GM12878 (cell line): ENCODE data around the gene FEM1B. TPM values are rescaled to one million over a fixed set of nuclear protein-coding genes. Genes with fewer than 3 reads are reported as not detected.

Source experiments
- ATAC-seq: fragments of 200-7000 bp; cut with Tn5 transposase; 3 replicates; pipeline ENCODE4 v1.9.1; 2020; ENCODE audit warnings: mild to moderate bottlenecking, moderate library complexity
- BruUV-seq: library from RNA; stranded (reverse); fragments of 400-500 nt; replicated peaks from 2 replicates; lab custom pipeline; 2021; lab: Mats Ljungman, UMichigan
- CTCF ChIA-PET: fragments of 300-600 bp; sonication (Branson Sonifier 250); formaldehyde crosslinking; extraction: SDS; loops from one replicate; lab custom pipeline; 2021; ENCODE audit warnings: inconsistent platforms; lab: Yijun Ruan, JAX
- POLR2A ChIA-PET: fragments of 350-600 bp; formaldehyde crosslinking; extraction: SDS; loops from one replicate; lab custom pipeline; 2021; ENCODE audit warnings: inconsistent platforms; lab: Charles Lee
- RAD21 ChIA-PET: fragments of 300-600 bp; sonication (Branson Sonifier 250); formaldehyde crosslinking; loops from one replicate; lab custom pipeline; 2023; ENCODE audit warnings: antibody characterized with exemption; ENCODE audit not compliant: unreplicated experiment; lab: Charles Lee
- SMC1A ChIA-PET: fragments of 300-600 bp; sonication (Branson Sonifier 250); formaldehyde crosslinking; loops from one replicate; lab custom pipeline; 2023; ENCODE audit not compliant: unreplicated experiment, uncharacterized antibody; lab: Charles Lee
- DNase-seq: peaks from one replicate; pipeline ENCODE4 v3.0.0-alpha.2; 2011; ENCODE audit warnings: low read depth, low spot score
- FAIRE-seq: peaks from 3 replicates; lab custom pipeline; 2011; peaks lifted over from hg19 to GRCh38; lab: Jason Lieb, UNC
- H2AFZ ChIP-seq: 2 replicates; pipeline ENCODE4 v1.6.0; 2011; ENCODE audit warnings: low read depth, low read length, control low read depth; ENCODE audit not compliant: control insufficient read depth
- H3K27ac ChIP-seq: 2 replicates; pipeline ENCODE4 v1.5.1; 2011; ENCODE audit warnings: control low read depth; ENCODE audit not compliant: control insufficient read depth, insufficient read depth
- H3K27me3 ChIP-seq, 2 experiments: replicated peaks in 1 of 2; 2 replicates each; pipeline versions ENCODE4 v1.6.0 to v1.6.1; 2011; ENCODE audit warnings: low read length in 1 of 2; ENCODE audit not compliant: control insufficient read depth in 2 of 2, insufficient read depth in 2 of 2
- H3K36me3 ChIP-seq, 2 experiments: 2 replicates each; pipeline ENCODE4 v1.5.1; 2011; ENCODE audit warnings: low read length in 1 of 2; ENCODE audit not compliant: control insufficient read depth in 2 of 2, insufficient read depth in 2 of 2
- H3K4me1 ChIP-seq: 2 replicates; pipeline ENCODE4 v1.6.1; 2011; ENCODE audit warnings: mild to moderate bottlenecking, low read length, moderate library complexity, mixed read lengths; ENCODE audit not compliant: control insufficient read depth, insufficient read depth
- H3K4me2 ChIP-seq: 2 replicates; pipeline ENCODE4 v1.6.0; 2011; ENCODE audit warnings: control low read depth; ENCODE audit not compliant: control insufficient read depth, insufficient read depth
- H3K4me3 ChIP-seq: fragments of 200-600 bp; sonication (generic); 2 replicates; pipeline ENCODE4 v1.5.1; 2016
- H3K79me2 ChIP-seq: 2 replicates; pipeline ENCODE4 v1.6.0; 2011; ENCODE audit warnings: low read length; ENCODE audit not compliant: control insufficient read depth, insufficient read depth
- H3K9ac ChIP-seq: 2 replicates; pipeline ENCODE4 v1.8.0; 2011; ENCODE audit warnings: low read length, control low read depth, mixed read lengths; ENCODE audit not compliant: control insufficient read depth, insufficient read depth
- H3K9me3 ChIP-seq: replicated peaks from 3 replicates; pipeline ENCODE4 v1.5.1; 2011; ENCODE audit warnings: mild to moderate bottlenecking, low read length; ENCODE audit not compliant: control insufficient read depth, insufficient read depth
- H4K20me1 ChIP-seq: 2 replicates; pipeline ENCODE4 v1.6.0; 2011; ENCODE audit not compliant: control insufficient read depth, insufficient read depth
- GABPA ChIP-seq: IDR thresholded peaks from 2 replicates; pipeline ENCODE4 v1.6.1; 2014; ENCODE audit warnings: antibody characterized with exemption, low read depth, mild to moderate bottlenecking, inconsistent platforms
- HDAC2 ChIP-seq: fragments of 200-600 bp; sonication (generic); IDR thresholded peaks from 2 replicates; pipeline ENCODE4 v1.6.1; 2017
- MTA3 ChIP-seq: IDR thresholded peaks from 2 replicates; pipeline ENCODE4 v1.6.1; 2012; ENCODE audit warnings: low read length, inconsistent platforms, borderline replicate concordance
- NFIC ChIP-seq: IDR thresholded peaks from 2 replicates; pipeline ENCODE4 v1.6.1; 2012; ENCODE audit warnings: low read depth, mild to moderate bottlenecking, inconsistent platforms, low read length, moderate library complexity
- NR2C2 ChIP-seq: IDR thresholded peaks from 2 replicates; pipeline ENCODE4 v1.6.1; 2011; ENCODE audit warnings: borderline replicate concordance, low read depth; ENCODE audit not compliant: control insufficient read depth, insufficient read length
- NRF1 ChIP-seq: conservative IDR thresholded peaks from 2 replicates; pipeline ENCODE4 v1.6.1; 2011; ENCODE audit warnings: mild to moderate bottlenecking, low read depth, low read length, improper control_type of control experiment
- POLR2AphosphoS5 ChIP-seq: IDR thresholded peaks from 2 replicates; pipeline ENCODE4 v1.6.1; 2011; ENCODE audit warnings: mild to moderate bottlenecking, low read length, inconsistent platforms
- SIX5 ChIP-seq: IDR thresholded peaks from 2 replicates; pipeline ENCODE4 v1.6.1; 2011; ENCODE audit warnings: mild to moderate bottlenecking, low read depth, low read length, moderate library complexity; ENCODE audit not compliant: severe bottlenecking
- SPI1 ChIP-seq: IDR thresholded peaks from 2 replicates; pipeline ENCODE4 v1.6.1; 2011; ENCODE audit warnings: low read depth, mild to moderate bottlenecking, low read length, moderate library complexity, borderline replicate concordance; ENCODE audit not compliant: insufficient read depth
- ZNF207 ChIP-seq: fragments of 450-650 bp; IDR thresholded peaks from 2 replicates; pipeline ENCODE4 v1.6.1; 2014; ENCODE audit warnings: antibody characterized with exemption, mild to moderate bottlenecking, borderline replicate concordance
- WGBS: methylation state at CpG from one replicate; pipeline ENCODE4 v1.1.6; 2016; ENCODE audit warnings: low lambda C conversion rate; ENCODE audit not compliant: insufficient replicate concordance, insufficient coverage; ENCODE audit errors: missing lambda C conversion rate; 5-methylcytosine and 5-hydroxymethylcytosine counted together
- in situ Hi-C: fragments of 300-500 bp; cut with MboI; formaldehyde crosslinking; loops from 9 replicates; pipeline ENCODE4 v1.14.3; 2018; ENCODE audit warnings: mixed read lengths
- intact Hi-C: fragments of 100-400 bp; cut with micrococcal nuclease; formaldehyde crosslinking; loops from one replicate; pipeline ENCODE4 v1.14.2; 2022; ENCODE audit not compliant: unreplicated experiment
- polyA plus RNA-seq, 11 experiments: library from polyadenylated mRNA; depleted of rRNA in 4 of 11; unstranded in 6 of 11; stranded (reverse) in 5 of 11; fragments of >200 nt; fragmentation: Nextera tagmentation in 4 of 11; fragmentation: Illumina TruSeq in 1 of 11; extraction: Ambion mirVana in 4 of 11; extraction: Trizol in 1 of 11; gene quantifications; 1 replicate in 1 of 11; 2 replicates in 10 of 11; pipeline versions ENCODE4 v1.2.1 to v1.2.3, GENCODE V29; 2011 to 2016; ENCODE audit warnings: inconsistent platforms in 2 of 11, missing spikeins in 2 of 11, low read depth in 1 of 11
- total RNA-seq, 4 experiments: library from RNA; depleted of rRNA in 3 of 4; stranded (reverse); fragments of >200 nt in 3 of 4; fragmentation: Illumina TruSeq in 1 of 4; extraction: Trizol in 1 of 4; gene quantifications; 2 replicates each; pipeline versions ENCODE4 v1.2.1 to v1.2.3, GENCODE V29; 2013 to 2021
- TF ChIP-seq, protein P1 (sequence below): IDR thresholded peaks from 2 replicates; pipeline ENCODE4 v1.6.1; 2012; ENCODE audit warnings: low read depth, low read length, improper control_type of control experiment
- TF ChIP-seq, protein P2 (sequence below): fragments of 450-650 bp; IDR thresholded peaks from 2 replicates; pipeline ENCODE4 v1.6.1; 2018; ENCODE audit warnings: mild to moderate bottlenecking, low read depth, moderate library complexity; ENCODE audit not compliant: partially characterized antibody
- TF ChIP-seq, protein P3 (sequence below): fragments of 450-650 bp; formaldehyde crosslinking; IDR thresholded peaks from 2 replicates; pipeline ENCODE4 v1.5.0; 2022; ENCODE audit warnings: mild to moderate bottlenecking, missing genetic modification characterization
- TF ChIP-seq, protein P4 (sequence below): IDR thresholded peaks from 2 replicates; pipeline ENCODE4 v1.6.1; 2011; ENCODE audit warnings: borderline replicate concordance, low read depth, mild to moderate bottlenecking, moderate library complexity, mixed read lengths, low read length; ENCODE audit not compliant: insufficient read depth; ENCODE audit errors: extremely low read length
- TF ChIP-seq, protein P5 (sequence below): IDR thresholded peaks from 2 replicates; pipeline ENCODE4 v1.6.1; 2011; ENCODE audit warnings: low read depth, mild to moderate bottlenecking, low read length, moderate library complexity, borderline replicate concordance; ENCODE audit errors: extremely low read depth

FEM1B gene
- total and polyA plus RNA-seq, 10 of the 15 experiments (the other 5 are each of a cell fraction or from before 2014, with no cell fraction given) = 5.5 to 61.1 (median 18.2) TPM

DNA sequence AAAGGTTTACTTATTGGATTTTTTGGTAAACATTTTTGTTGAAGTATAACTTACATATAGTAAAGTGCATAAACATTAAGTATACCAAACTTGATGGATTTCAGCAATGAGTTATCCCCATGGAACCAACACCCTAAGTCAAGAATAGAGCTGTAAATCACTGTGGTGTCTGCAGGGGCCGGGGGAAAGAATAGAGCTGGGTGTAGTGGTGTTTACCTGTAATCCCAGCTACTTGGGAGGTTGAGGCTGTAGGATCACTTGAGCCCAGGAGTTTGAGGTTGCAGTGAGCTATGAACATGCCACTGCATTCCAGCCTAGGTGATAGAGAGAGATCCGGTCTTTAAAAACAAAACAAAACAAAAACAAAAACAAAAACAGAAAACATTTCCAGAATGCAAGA is 13.3 kb upstream of the FEM1B start:
- 54% methylated on average over 2 of the region's 2 CpGs for WGBS
- ChIA-PET RAD21 (interaction anchor here (1.3 kb wide), 1 partner anchor 12 kb away, joined by 3 read pairs; no protein-coding TSS in a partner anchor), SMC1A (interaction anchor here (1.1 to 1.4 kb wide), 2 partner anchors 18 to 42 kb away, joined by 4 read pairs; no protein-coding TSS in a partner anchor), POLR2A (no interaction called here), CTCF (interaction anchor here (1.7 kb wide), 1 partner anchor 12 kb away, joined by 11 read pairs; no protein-coding TSS in a partner anchor)
- H4K20me1 ChIP-seq = no peaks in the 10 kb centered on the region
- ATAC-seq (no peak), FAIRE-seq (no peak), DNase-seq (no peak)
- intact Hi-C loops (no loop called here), in situ Hi-C loops (no loop called here)
- no peaks in the 10 kb centered on the region for H3K4me1 ChIP-seq
- H3K79me2 ChIP-seq = no peaks in the 10 kb centered on the region
- H2AFZ ChIP-seq = no peak overlapping the region
- no peak overlapping the region for H3K4me2 ChIP-seq
- no peak overlapping the region for H3K9ac ChIP-seq
- no TSS peak for BruUV-seq
- no peaks in the 10 kb centered on the region; a peak in 2 of 4 replicates for H3K27me3 ChIP-seq
- H3K4me3 ChIP-seq = no peak overlapping the region
- no peak overlapping the region for H3K27ac ChIP-seq
- H3K9me3 ChIP-seq = no peaks in the 10 kb centered on the region
- H3K36me3 ChIP-seq = no peaks in the 10 kb centered on the region
- TF ChIP-seq, protein P1, sequence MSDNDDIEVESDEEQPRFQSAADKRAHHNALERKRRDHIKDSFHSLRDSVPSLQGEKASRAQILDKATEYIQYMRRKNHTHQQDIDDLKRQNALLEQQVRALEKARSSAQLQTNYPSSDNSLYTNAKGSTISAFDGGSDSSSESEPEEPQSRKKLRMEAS = no peak
- TF ChIP-seq SIX5 = no peak
- TF ChIP-seq, protein P2, sequence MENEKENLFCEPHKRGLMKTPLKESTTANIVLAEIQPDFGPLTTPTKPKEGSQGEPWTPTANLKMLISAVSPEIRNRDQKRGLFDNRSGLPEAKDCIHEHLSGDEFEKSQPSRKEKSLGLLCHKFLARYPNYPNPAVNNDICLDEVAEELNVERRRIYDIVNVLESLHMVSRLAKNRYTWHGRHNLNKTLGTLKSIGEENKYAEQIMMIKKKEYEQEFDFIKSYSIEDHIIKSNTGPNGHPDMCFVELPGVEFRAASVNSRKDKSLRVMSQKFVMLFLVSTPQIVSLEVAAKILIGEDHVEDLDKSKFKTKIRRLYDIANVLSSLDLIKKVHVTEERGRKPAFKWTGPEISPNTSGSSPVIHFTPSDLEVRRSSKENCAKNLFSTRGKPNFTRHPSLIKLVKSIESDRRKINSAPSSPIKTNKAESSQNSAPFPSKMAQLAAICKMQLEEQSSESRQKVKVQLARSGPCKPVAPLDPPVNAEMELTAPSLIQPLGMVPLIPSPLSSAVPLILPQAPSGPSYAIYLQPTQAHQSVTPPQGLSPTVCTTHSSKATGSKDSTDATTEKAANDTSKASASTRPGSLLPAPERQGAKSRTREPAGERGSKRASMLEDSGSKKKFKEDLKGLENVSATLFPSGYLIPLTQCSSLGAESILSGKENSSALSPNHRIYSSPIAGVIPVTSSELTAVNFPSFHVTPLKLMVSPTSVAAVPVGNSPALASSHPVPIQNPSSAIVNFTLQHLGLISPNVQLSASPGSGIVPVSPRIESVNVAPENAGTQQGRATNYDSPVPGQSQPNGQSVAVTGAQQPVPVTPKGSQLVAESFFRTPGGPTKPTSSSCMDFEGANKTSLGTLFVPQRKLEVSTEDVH = no peak
- no peak for TF ChIP-seq NFIC
- no peak for TF ChIP-seq ZNF207
- TF ChIP-seq SPI1 = no peak
- no peak for TF ChIP-seq GABPA
- TF ChIP-seq, protein P3, sequence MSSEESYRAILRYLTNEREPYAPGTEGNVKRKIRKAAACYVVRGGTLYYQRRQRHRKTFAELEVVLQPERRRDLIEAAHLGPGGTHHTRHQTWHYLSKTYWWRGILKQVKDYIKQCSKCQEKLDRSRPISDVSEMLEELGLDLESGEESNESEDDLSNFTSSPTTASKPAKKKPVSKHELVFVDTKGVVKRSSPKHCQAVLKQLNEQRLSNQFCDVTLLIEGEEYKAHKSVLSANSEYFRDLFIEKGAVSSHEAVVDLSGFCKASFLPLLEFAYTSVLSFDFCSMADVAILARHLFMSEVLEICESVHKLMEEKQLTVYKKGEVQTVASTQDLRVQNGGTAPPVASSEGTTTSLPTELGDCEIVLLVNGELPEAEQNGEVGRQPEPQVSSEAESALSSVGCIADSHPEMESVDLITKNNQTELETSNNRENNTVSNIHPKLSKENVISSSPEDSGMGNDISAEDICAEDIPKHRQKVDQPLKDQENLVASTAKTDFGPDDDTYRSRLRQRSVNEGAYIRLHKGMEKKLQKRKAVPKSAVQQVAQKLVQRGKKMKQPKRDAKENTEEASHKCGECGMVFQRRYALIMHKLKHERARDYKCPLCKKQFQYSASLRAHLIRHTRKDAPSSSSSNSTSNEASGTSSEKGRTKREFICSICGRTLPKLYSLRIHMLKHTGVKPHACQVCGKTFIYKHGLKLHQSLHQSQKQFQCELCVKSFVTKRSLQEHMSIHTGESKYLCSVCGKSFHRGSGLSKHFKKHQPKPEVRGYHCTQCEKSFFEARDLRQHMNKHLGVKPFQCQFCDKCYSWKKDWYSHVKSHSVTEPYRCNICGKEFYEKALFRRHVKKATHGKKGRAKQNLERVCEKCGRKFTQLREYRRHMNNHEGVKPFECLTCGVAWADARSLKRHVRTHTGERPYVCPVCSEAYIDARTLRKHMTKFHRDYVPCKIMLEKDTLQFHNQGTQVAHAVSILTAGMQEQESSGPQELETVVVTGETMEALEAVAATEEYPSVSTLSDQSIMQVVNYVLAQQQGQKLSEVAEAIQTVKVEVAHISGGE (CRISPR knock-in tag) = no peak
- TF ChIP-seq, protein P4, sequence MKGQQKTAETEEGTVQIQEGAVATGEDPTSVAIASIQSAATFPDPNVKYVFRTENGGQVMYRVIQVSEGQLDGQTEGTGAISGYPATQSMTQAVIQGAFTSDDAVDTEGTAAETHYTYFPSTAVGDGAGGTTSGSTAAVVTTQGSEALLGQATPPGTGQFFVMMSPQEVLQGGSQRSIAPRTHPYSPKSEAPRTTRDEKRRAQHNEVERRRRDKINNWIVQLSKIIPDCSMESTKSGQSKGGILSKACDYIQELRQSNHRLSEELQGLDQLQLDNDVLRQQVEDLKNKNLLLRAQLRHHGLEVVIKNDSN = no peak
- TF ChIP-seq, protein P5, sequence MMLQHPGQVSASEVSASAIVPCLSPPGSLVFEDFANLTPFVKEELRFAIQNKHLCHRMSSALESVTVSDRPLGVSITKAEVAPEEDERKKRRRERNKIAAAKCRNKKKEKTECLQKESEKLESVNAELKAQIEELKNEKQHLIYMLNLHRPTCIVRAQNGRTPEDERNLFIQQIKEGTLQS = no peak
- TF ChIP-seq NRF1 = no peak
- TF ChIP-seq NR2C2 = no peak
- TF ChIP-seq POLR2AphosphoS5 = no peak
- no peak for TF ChIP-seq MTA3
- no peak for TF ChIP-seq HDAC2
